ENCODE results near the gene MOGAT2.

DNA sequence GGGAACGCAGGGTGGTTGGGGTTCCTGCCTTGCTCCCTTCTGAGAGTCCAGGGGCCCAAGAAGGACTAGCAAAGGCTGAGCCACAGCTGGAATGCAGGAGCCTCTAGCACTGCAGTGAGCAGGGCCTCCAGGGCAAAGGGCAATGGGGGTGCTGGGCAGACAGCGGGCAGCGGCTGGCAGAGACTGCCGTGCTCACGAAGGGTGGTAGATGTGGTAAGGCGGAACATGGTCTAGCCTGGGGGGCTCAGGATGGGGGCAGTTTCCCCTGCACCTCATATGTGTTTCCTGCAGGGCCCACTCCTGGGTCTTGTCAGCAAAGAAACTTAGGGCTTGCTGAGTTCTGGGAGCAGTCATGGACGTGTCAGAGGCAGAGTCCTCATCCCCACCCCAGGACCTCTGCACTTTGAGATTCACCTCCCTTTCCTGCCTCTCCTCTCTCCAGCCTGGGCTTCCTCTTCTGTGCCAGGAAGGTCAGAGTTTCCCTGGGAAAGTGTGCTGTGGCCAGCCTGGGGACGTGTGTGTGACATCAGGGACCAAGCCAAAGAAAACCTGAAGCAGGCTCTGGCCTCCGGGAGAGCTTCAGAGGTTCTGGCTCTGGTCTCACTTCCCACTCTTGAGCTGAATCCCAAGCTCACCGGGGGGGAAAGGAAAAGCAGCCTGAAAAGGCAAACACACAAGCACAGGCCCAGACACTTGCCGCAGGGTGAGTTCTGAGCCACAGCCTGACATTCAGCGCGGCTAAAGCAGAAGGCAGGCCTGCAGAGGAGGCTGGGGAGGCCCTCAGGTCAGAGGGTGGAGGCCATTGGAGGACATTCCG is 4.4 kb downstream of the MOGAT2 start:
- TF ChIP-seq, protein P1, sequence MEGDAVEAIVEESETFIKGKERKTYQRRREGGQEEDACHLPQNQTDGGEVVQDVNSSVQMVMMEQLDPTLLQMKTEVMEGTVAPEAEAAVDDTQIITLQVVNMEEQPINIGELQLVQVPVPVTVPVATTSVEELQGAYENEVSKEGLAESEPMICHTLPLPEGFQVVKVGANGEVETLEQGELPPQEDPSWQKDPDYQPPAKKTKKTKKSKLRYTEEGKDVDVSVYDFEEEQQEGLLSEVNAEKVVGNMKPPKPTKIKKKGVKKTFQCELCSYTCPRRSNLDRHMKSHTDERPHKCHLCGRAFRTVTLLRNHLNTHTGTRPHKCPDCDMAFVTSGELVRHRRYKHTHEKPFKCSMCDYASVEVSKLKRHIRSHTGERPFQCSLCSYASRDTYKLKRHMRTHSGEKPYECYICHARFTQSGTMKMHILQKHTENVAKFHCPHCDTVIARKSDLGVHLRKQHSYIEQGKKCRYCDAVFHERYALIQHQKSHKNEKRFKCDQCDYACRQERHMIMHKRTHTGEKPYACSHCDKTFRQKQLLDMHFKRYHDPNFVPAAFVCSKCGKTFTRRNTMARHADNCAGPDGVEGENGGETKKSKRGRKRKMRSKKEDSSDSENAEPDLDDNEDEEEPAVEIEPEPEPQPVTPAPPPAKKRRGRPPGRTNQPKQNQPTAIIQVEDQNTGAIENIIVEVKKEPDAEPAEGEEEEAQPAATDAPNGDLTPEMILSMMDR (IDR thresholded peaks at IDR 0.05; ENCODE audit: poor library complexity), result no peak
- TF ChIP-seq EZH2phosphoT487 (IDR thresholded peaks at IDR 0.05; ENCODE audit: low read depth, severe bottlenecking, unreplicated experiment), result no peak

All from hepatocyte (in vitro differentiated cells).